Loucy (cell line): ENCODE measurements around the gene CD160.

ENCODE experiments used
- CTCF ChIP-seq: fragments of 200-600 bp; sonication (generic); conservative IDR thresholded peaks from 2 replicates; pipeline ENCODE4 v1.5.1; 2014; ENCODE audit warnings: mild to moderate bottlenecking, antibody characterized with exemption, low read length
- EZH2phosphoT487 ChIP-seq: fragments of 200-600 bp; IDR thresholded peaks from 2 replicates; pipeline ENCODE4 v1.6.1; 2018; ENCODE audit warnings: antibody characterized with exemption, mild to moderate bottlenecking, moderate library complexity, borderline replicate concordance

GRCh38 chr1:145714524-145715111 is 4.7 kb upstream of the CD160 start:
- TF ChIP-seq CTCF = no peak
- no peak for TF ChIP-seq EZH2phosphoT487
